ENCODE data around the gene MLLT3.

MLLT3 gene

DNA sequence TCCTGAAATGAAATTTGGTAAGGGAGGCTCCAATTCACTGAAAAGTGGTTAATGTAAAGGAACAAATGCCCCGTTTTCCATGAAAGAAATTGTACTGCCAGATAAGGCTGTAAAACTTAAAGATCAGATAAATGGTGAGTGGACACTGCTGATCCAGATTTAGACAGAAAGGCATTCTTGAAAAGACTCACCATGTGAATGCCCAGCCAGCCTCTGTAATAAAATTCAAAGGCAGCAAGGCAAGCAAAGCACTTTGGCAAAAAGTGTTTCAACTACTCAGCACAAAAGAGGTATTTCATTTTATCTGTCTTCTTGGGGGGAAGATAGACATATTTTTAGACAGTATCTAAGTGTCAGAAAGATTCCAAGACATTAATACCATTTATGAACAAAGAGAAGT is 133.6 kb downstream of the MLLT3 start:
- Histone ChIP-seq H3K79me2 (ENCODE audit: low read length) (no peaks in the 10 kb centered on the region), H3K9me3 (ENCODE audit: insufficient read depth, low read length) (no peaks in the 10 kb centered on the region), H2AFZ (ENCODE audit: low read depth, low read length) (no peak overlapping the region), H3K27ac (ENCODE audit: low read length) (no peak overlapping the region), H3K9ac (ENCODE audit: low read length) (no peak overlapping the region), H4K20me1 (ENCODE audit: insufficient read depth, low read length) (no peaks in the 10 kb centered on the region; the same call in 1 of the 2 replicates), H3K27me3 (ENCODE audit: low read depth, low read length) (0 out of 2 replicates have a peak, but pooled peaks cover 6% of the 10 kb centered on the region), H3K36me3 (replicated peaks; ENCODE audit: low read depth, low read length) (no peaks in the 10 kb centered on the region), H3K4me3 (ENCODE audit: low read length) (no peak overlapping the region), H3K4me2 (ENCODE audit: low read length) (no peak overlapping the region), H3K4me1 (ENCODE audit: low read length) (peaks cover 11% of the 10 kb centered on the region)
- TF ChIP-seq, protein P1, sequence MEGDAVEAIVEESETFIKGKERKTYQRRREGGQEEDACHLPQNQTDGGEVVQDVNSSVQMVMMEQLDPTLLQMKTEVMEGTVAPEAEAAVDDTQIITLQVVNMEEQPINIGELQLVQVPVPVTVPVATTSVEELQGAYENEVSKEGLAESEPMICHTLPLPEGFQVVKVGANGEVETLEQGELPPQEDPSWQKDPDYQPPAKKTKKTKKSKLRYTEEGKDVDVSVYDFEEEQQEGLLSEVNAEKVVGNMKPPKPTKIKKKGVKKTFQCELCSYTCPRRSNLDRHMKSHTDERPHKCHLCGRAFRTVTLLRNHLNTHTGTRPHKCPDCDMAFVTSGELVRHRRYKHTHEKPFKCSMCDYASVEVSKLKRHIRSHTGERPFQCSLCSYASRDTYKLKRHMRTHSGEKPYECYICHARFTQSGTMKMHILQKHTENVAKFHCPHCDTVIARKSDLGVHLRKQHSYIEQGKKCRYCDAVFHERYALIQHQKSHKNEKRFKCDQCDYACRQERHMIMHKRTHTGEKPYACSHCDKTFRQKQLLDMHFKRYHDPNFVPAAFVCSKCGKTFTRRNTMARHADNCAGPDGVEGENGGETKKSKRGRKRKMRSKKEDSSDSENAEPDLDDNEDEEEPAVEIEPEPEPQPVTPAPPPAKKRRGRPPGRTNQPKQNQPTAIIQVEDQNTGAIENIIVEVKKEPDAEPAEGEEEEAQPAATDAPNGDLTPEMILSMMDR (IDR thresholded peaks at IDR 0.05; ENCODE audit: low read depth, low read length) = no peak
- TF ChIP-seq EZH2phosphoT487 (IDR thresholded peaks at IDR 0.05; ENCODE audit: low read depth) = no peak

DNA sequence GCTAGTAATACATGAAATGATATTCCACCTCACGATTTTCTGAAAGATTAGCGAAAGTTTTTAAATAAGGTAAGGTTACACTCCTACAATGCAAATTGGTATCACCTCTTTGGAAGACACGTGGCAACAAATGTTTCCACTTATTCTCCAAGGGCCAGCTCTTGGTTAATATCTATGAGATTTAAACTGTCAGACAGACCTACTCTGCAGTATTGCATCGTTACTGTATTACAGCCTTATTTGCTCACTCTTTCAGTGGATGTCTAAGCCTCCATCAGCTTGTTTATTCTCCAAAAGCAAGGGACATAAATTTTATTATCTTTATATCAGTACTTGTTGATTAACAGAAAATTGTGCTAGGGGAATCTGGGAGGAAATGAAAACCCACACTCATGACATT is 135.7 kb downstream of the MLLT3 start:
- TF ChIP-seq, protein P1 (IDR thresholded peaks at IDR 0.05; ENCODE audit: low read depth, low read length) = no peak
- no peak for TF ChIP-seq EZH2phosphoT487 (IDR thresholded peaks at IDR 0.05; ENCODE audit: low read depth)
- peaks cover 11% of the 10 kb centered on the region for H3K4me1 ChIP-seq (ENCODE audit: low read length)
- H3K4me2 ChIP-seq (ENCODE audit: low read length) = no peak overlapping the region
- H2AFZ ChIP-seq (ENCODE audit: low read depth, low read length) = no peak overlapping the region
- no peak overlapping the region for H3K27ac ChIP-seq (ENCODE audit: low read length)
- no peaks in the 10 kb centered on the region for H3K9me3 ChIP-seq (ENCODE audit: insufficient read depth, low read length)
- H3K9ac ChIP-seq (ENCODE audit: low read length) = no peak overlapping the region
- H4K20me1 ChIP-seq (ENCODE audit: insufficient read depth, low read length) = no peaks in the 10 kb centered on the region; the same call in 1 of the 2 replicates
- H3K4me3 ChIP-seq (ENCODE audit: low read length) = no peak overlapping the region
- H3K27me3 ChIP-seq (ENCODE audit: low read depth, low read length) = 0 out of 2 replicates have a peak, but pooled peaks cover 6% of the 10 kb centered on the region
- H3K79me2 ChIP-seq (ENCODE audit: low read length) = no peaks in the 10 kb centered on the region
- no peaks in the 10 kb centered on the region for H3K36me3 ChIP-seq (replicated peaks; ENCODE audit: low read depth, low read length)

DNA sequence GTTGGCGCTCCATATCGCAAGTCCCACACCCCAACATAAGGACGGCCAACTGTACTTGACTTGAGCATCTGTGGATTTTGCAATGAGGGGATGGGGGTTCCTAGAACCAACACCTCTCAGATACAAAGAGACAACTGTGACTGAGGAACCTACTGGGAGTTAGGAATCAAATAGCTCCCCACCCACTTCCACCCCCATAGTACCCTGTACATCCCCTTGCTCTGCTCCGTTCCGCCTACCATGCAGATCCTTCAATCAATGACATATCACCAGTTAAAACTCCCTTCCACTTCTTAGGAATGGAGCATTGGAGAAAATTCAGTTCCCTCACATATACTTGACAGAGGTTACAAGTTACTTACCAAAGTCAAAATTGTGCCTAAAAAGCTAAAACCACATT is 140.9 kb downstream of the MLLT3 start:
- Histone ChIP-seq H3K4me1 (ENCODE audit: low read length) (peaks cover 2% of the 10 kb centered on the region; the same call in 1 of the 2 replicates), H4K20me1 (ENCODE audit: insufficient read depth, low read length) (no peaks in the 10 kb centered on the region), H3K9ac (ENCODE audit: low read length) (no peak overlapping the region), H2AFZ (ENCODE audit: low read depth, low read length) (no peak overlapping the region), H3K9me3 (ENCODE audit: insufficient read depth, low read length) (no peaks in the 10 kb centered on the region), H3K4me2 (ENCODE audit: low read length) (no peak overlapping the region), H3K27ac (ENCODE audit: low read length) (no peak overlapping the region), H3K36me3 (replicated peaks; ENCODE audit: low read depth, low read length) (no peaks in the 10 kb centered on the region), H3K27me3 (ENCODE audit: low read depth, low read length) (no peaks in the 10 kb centered on the region), H3K79me2 (ENCODE audit: low read length) (no peaks in the 10 kb centered on the region), H3K4me3 (ENCODE audit: low read length) (no peak overlapping the region)
- TF ChIP-seq EZH2phosphoT487 (IDR thresholded peaks at IDR 0.05; ENCODE audit: low read depth) = no peak
- TF ChIP-seq, protein P1 (IDR thresholded peaks at IDR 0.05; ENCODE audit: low read depth, low read length) = no peak

DNA sequence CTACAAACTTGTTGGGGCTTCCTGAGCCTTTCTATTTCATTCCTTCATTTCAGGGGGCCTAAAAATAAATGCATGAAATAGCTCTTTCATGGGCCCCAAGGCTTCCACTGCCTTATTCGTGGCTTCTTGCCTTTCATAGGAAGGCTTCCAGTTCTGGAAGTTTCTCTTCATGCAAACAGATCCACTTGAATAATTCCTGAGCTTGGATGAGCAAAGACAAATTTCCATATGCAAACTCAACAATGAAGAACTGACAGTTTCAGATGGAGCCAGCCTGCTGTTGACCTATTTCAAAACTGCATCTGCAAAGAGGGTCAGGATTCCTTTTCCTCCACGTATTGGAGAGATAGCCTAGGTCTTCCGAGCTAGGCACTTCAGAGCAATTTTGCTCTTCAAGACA is 142.1 kb downstream of the MLLT3 start:
- H3K4me2 ChIP-seq (ENCODE audit: low read length) = no peak overlapping the region
- H3K4me1 ChIP-seq (ENCODE audit: low read length) = peaks cover 2% of the 10 kb centered on the region; the same call in 1 of the 2 replicates
- H3K27me3 ChIP-seq (ENCODE audit: low read depth, low read length) = no peaks in the 10 kb centered on the region
- no peaks in the 10 kb centered on the region for H3K36me3 ChIP-seq (replicated peaks; ENCODE audit: low read depth, low read length)
- no peak for TF ChIP-seq EZH2phosphoT487 (IDR thresholded peaks at IDR 0.05; ENCODE audit: low read depth)
- TF ChIP-seq, protein P1 (IDR thresholded peaks at IDR 0.05; ENCODE audit: low read depth, low read length) = no peak
- no peak overlapping the region for H3K4me3 ChIP-seq (ENCODE audit: low read length)
- H3K27ac ChIP-seq (ENCODE audit: low read length) = no peak overlapping the region
- H3K9me3 ChIP-seq (ENCODE audit: insufficient read depth, low read length) = no peaks in the 10 kb centered on the region
- H3K9ac ChIP-seq (ENCODE audit: low read length) = no peak overlapping the region
- H3K79me2 ChIP-seq (ENCODE audit: low read length) = no peaks in the 10 kb centered on the region
- H2AFZ ChIP-seq (ENCODE audit: low read depth, low read length) = no peak overlapping the region
- H4K20me1 ChIP-seq (ENCODE audit: insufficient read depth, low read length) = no peaks in the 10 kb centered on the region

Data from OCI-LY3 (cell line).